ENCODE measurements around the gene ZNRF4.

Gene ZNRF4

GRCh38 chr19:5501907-5502306 is 46.7 kb downstream of the ZNRF4 start:
- in situ Hi-C loops (cut with HindIII; ENCODE audit: low sequenced_read_pairs) = no loop called here

- in situ Hi-C loops (cut with HindIII; ENCODE audit: low sequenced_read_pairs) = no loop called here
Observed at GRCh38 chr19:5503598-5503997, 48.4 kb downstream of the ZNRF4 start.

GRCh38 chr19:5504114-5504513 is 48.9 kb downstream of the ZNRF4 start:
- in situ Hi-C loops (cut with HindIII; ENCODE audit: low sequenced_read_pairs) = no loop called here

Data from DLD1 (cell line).